HepG2 (cell line): ENCODE results near the gene BLOC1S1. TPM values are rescaled to one million over a fixed set of nuclear protein-coding genes. Genes with fewer than 3 reads are reported as not detected.
A peak's percentile ranks its signal among the peaks of the same experiment; 100 is the strongest.

Source experiments
- ATAC-seq: fragments of 200-7000 bp; cut with Tn5 transposase; 3 replicates; pipeline ENCODE4 v1.9.1; 2020; ENCODE audit warnings: mild to moderate bottlenecking, moderate library complexity
- BruUV-seq: library from RNA; stranded (reverse); fragments of 400-500 nt; replicated peaks from 2 replicates; lab custom pipeline; 2021; lab: Mats Ljungman, UMichigan
- CTCF ChIA-PET: fragments of 300-600 bp; formaldehyde crosslinking; extraction: SDS; loops from one replicate; lab custom pipeline; 2021; ENCODE audit warnings: low total read pairs, inconsistent platforms, low intra/inter-chr PET ratio; lab: Yijun Ruan, JAX
- POLR2A ChIA-PET: fragments of 350-600 bp; sonication (Branson Sonifier 250); formaldehyde crosslinking; loops from one replicate; lab custom pipeline; 2020; ENCODE audit warnings: antibody characterized with exemption, inconsistent platforms; lab: Yijun Ruan, JAX
- DNase-seq: peaks from one replicate; pipeline ENCODE4 v3.0.0-alpha.2; 2015; ENCODE audit warnings: low spot score
- FAIRE-seq: peaks from 3 replicates; lab custom pipeline; 2011; peaks lifted over from hg19 to GRCh38; lab: Jason Lieb, UNC
- H2AFZ ChIP-seq: one replicate; pipeline ENCODE4 v1.6.1; 2011; ENCODE audit warnings: low read length, inconsistent platforms
- H3K27ac ChIP-seq: fragments of 300-600 bp; 3 replicates; pipeline ENCODE4 v1.8.0; 2011; ENCODE audit warnings: mixed run types, mild to moderate bottlenecking, mixed read lengths, low read length, inconsistent platforms; ENCODE audit not compliant: insufficient read depth; ENCODE audit errors: extremely low read length
- H3K27me3 ChIP-seq, 2 experiments: fragments of 200-600 bp in 1 of 2; 2 replicates in 1 of 2; 3 replicates in 1 of 2; pipeline versions ENCODE4 v1.6.0 to v1.8.0; 2011; ENCODE audit warnings: low read length in 2 of 2, mild to moderate bottlenecking in 2 of 2, moderate library complexity in 2 of 2, inconsistent platforms in 1 of 2; ENCODE audit not compliant: insufficient read depth in 2 of 2, control insufficient read depth in 1 of 2
- H3K36me3 ChIP-seq, 2 experiments: fragments of 200-600 bp in 1 of 2; replicated peaks in 1 of 2; 2 replicates in 1 of 2; 3 replicates in 1 of 2; pipeline versions ENCODE4 v1.5.1 to v1.8.0; 2011; ENCODE audit warnings: low read length in 2 of 2, inconsistent platforms in 1 of 2; ENCODE audit not compliant: insufficient read depth in 2 of 2, control insufficient read depth in 1 of 2
- H3K4me1 ChIP-seq: 2 replicates; pipeline ENCODE4 v1.5.1; 2012; ENCODE audit warnings: low read length, inconsistent platforms; ENCODE audit not compliant: insufficient read depth
- H3K4me2 ChIP-seq: 2 replicates; pipeline ENCODE4 v1.6.0; 2011; ENCODE audit warnings: low read depth, low read length, inconsistent platforms
- H3K4me3 ChIP-seq, 3 experiments: fragments of 200-600 bp in 1 of 3; sonication (generic), shearing (Covaris generic) in 1 of 3; replicated peaks in 1 of 3; 2 replicates each; pipeline ENCODE4 v1.5.1; 2011 to 2016; ENCODE audit warnings: low read length in 3 of 3, inconsistent platforms in 2 of 3, low read depth in 2 of 3, mild to moderate bottlenecking in 2 of 3, control low read depth in 1 of 3, mixed read lengths in 1 of 3; ENCODE audit not compliant: insufficient read depth in 1 of 3
- H3K79me2 ChIP-seq: one replicate; pipeline ENCODE4 v1.6.1; 2011; ENCODE audit warnings: low read length, inconsistent platforms; ENCODE audit not compliant: insufficient read depth
- H3K9ac ChIP-seq: 2 replicates; pipeline ENCODE4 v1.6.0; 2011; ENCODE audit warnings: mild to moderate bottlenecking, low read depth, low read length, inconsistent platforms; ENCODE audit not compliant: insufficient read depth
- H3K9me3 ChIP-seq: 2 replicates; pipeline ENCODE4 v1.5.1; 2012; ENCODE audit warnings: mild to moderate bottlenecking, low read length
- H4K20me1 ChIP-seq: 2 replicates; pipeline ENCODE4 v1.6.0; 2011; ENCODE audit warnings: inconsistent platforms, mild to moderate bottlenecking, low read length, moderate library complexity; ENCODE audit not compliant: insufficient read depth
- HNF1B ChIP-seq: sonication (generic); formaldehyde crosslinking; IDR thresholded peaks from 2 replicates; pipeline ENCODE4 v1.5.1; 2020; ENCODE audit warnings: mild to moderate bottlenecking, moderate library complexity, missing genetic modification reagents
- PAF1 ChIP-seq: IDR thresholded peaks from 2 replicates; pipeline ENCODE4 v1.6.1; 2016; ENCODE audit warnings: missing genetic modification reagents, missing compliant biosample characterization
- WGBS: methylation state at CpG from one replicate; pipeline ENCODE4 v1.1.6; 2017; ENCODE audit warnings: low lambda C conversion rate; 5-methylcytosine and 5-hydroxymethylcytosine counted together
- in situ Hi-C: cut with HindIII; loops from 2 replicates; pipeline ENCODE4 v1.10.0; 2017; ENCODE audit warnings: low pct_unique_long_range_greater_than_20kb; ENCODE audit not compliant: extremely low pct_ligation_motif_present
- intact Hi-C: fragments of 100-400 bp; cut with micrococcal nuclease; formaldehyde crosslinking; loops from one replicate; pipeline ENCODE4 v1.10.0; 2022; ENCODE audit not compliant: unreplicated experiment
- polyA plus RNA-seq, 8 experiments: library from polyadenylated mRNA; depleted of rRNA in 3 of 8; stranded (reverse) in 7 of 8; unstranded in 1 of 8; fragments of >200 nt; fragmentation: Illumina TruSeq in 4 of 8; extraction: Trizol in 4 of 8; gene quantifications; 2 replicates each; pipeline versions ENCODE4 v1.2.1 to v1.2.3, GENCODE V29; 2011 to 2016; ENCODE audit warnings: low read depth in 4 of 8, missing spikeins in 1 of 8, mixed read lengths in 1 of 8; ENCODE audit not compliant: insufficient read depth in 1 of 8
- total RNA-seq, 5 experiments: library from RNA; depleted of rRNA; stranded (reverse); fragments of >200 nt; fragmentation: Illumina TruSeq; extraction: Trizol; gene quantifications; 2 replicates each; pipeline ENCODE4 v1.2.3, GENCODE V29; 2016; ENCODE audit warnings: low read depth in 1 of 5
- TF ChIP-seq, protein P1 (sequence below): sonication (generic); formaldehyde crosslinking; IDR thresholded peaks from 2 replicates; pipeline ENCODE4 v1.4.0; 2020; ENCODE audit warnings: missing genetic modification reagents

Gene BLOC1S1
- total and polyA plus RNA-seq, 2 of the 13 experiments (the other 11 are each of a cell fraction or from before 2014, with no cell fraction given): 55.1 to 95.3 TPM

DNA sequence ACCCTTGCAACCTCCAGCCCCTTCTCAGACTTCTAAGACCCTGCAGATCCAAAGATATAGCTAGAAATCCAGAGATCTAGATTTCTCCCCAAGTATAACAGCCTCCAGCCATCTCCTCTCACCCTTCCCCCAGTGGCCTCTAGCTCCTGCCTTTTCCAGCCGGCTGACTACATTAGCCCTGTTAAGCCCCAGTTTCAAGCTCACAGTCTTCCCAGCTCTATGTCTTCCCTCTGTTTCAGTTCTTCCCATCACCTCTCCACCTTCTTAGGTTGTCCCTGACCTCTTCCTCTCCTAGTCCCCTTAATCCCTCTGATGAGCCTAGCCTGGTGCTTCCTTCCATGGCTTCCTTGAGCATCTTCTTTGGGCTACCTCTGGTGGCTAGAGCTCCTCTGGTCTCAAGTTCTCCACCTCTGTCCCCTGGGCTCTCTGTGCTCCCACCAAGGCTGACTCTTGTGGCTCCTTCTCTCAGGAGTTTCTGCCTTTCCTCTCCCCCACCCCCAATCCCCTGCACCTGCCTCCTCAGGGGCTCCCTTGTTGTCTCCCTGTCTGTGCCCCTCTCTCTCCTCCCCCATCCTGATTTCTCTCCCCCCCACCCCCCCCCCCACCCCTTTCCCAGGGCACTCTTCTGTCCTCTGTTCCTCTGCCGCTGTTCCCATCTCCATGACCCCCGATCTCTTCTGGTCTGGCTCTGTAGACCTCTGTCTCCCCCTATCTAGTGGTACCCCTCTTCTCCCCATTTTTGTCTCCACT, 26.3 kb downstream of the BLOC1S1 start:
- Histone ChIP-seq H3K4me3 (peak overlapping the region in 2 of 3 experiments; percentile 56 to 74; a peak in 3 of 6 replicates), H3K27me3 (peaks cover 0 to 12% of the 10 kb centered on the region in 2 experiments; a peak in 2 of 5 replicates), H3K27ac (no peak overlapping the region), H3K4me2 (peak overlapping the region; percentile 89), H4K20me1 (no peaks in the 10 kb centered on the region), H3K9me3 (no peaks in the 10 kb centered on the region), H3K79me2 (no peaks in the 10 kb centered on the region), H3K9ac (no peak overlapping the region), H3K36me3 (no peaks in the 10 kb centered on the region), H3K4me1 (peaks cover 52% of the 10 kb centered on the region), H2AFZ (no peak overlapping the region)
- POLR2A ChIA-PET: interaction anchor here (1.2 to 1.4 kb wide), 2 partner anchors 13 to 87 kb away, joined by 3 to 7 read pairs; partner anchors contain the start of genes CD63 and DNAJC14
- no peak for FAIRE-seq
- CTCF ChIA-PET: no interaction called here
- intact Hi-C loops (no loop called here), in situ Hi-C loops (no loop called here)
- ATAC-seq: no peak
- DNase-seq: no peak
- BruUV-seq: no TSS peak
- WGBS: 3% methylated on average over 3 of the region's 3 CpGs
- no peak for TF ChIP-seq PAF1 (CRISPR knock-in tag)
- TF ChIP-seq, protein P1, sequence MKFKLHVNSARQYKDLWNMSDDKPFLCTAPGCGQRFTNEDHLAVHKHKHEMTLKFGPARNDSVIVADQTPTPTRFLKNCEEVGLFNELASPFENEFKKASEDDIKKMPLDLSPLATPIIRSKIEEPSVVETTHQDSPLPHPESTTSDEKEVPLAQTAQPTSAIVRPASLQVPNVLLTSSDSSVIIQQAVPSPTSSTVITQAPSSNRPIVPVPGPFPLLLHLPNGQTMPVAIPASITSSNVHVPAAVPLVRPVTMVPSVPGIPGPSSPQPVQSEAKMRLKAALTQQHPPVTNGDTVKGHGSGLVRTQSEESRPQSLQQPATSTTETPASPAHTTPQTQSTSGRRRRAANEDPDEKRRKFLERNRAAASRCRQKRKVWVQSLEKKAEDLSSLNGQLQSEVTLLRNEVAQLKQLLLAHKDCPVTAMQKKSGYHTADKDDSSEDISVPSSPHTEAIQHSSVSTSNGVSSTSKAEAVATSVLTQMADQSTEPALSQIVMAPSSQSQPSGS: no peak
- 0 out of 2 replicates have a peak, but pooled peaks have one; percentile 16 for TF ChIP-seq HNF1B
